ENCODE results near the gene CNGA2. TPM values are rescaled to one million over a fixed set of nuclear protein-coding genes. Genes with fewer than 3 reads are reported as not detected.
A peak's percentile ranks its signal among the peaks of the same experiment; 100 is the strongest.

Gene CNGA2
- total RNA-seq, 1 donor from 2014 or later = not detected

- no peak overlapping the region for H3K4me3 ChIP-seq (ENCODE audit: insufficient read depth, low read depth, low read length)
- H3K9ac ChIP-seq (ENCODE audit: low read length) = no peak overlapping the region
- Mint-ChIP-seq H3K9me3 (ENCODE audit: unreplicated experiment) (no peaks in the 10 kb centered on the region), H3K4me1 (ENCODE audit: low read depth, unreplicated experiment) (peaks cover 5% of the 10 kb centered on the region), H3K27me3 (ENCODE audit: low read depth, unreplicated experiment) (peaks cover 18% of the 10 kb centered on the region), H3K4me3 (ENCODE audit: unreplicated experiment) (no peak overlapping the region), H3K36me3 (ENCODE audit: low read depth, unreplicated experiment) (no peaks in the 10 kb centered on the region), H3K27ac (ENCODE audit: unreplicated experiment) (peak overlapping the region; percentile 34)
- peaks cover 13% of the 10 kb centered on the region for H3K4me1 ChIP-seq (ENCODE audit: insufficient read depth, low read length)
- TF ChIP-seq CTCF (IDR thresholded peaks at IDR 0.05; ENCODE audit: insufficient read depth, low read depth, low read length) = no peak
- TF ChIP-seq EZH2 (IDR thresholded peaks at IDR 0.05; ENCODE audit: insufficient read depth, low read length) = no peak
- H3K27me3 ChIP-seq (ENCODE audit: insufficient read depth, low read length) = no peaks in the 10 kb centered on the region
- H2AFZ ChIP-seq (ENCODE audit: low read depth, low read length) = peak overlapping the region; percentile 58
- no peaks in the 10 kb centered on the region for H4K20me1 ChIP-seq (ENCODE audit: insufficient read depth, low read length)
- H3K79me2 ChIP-seq (ENCODE audit: insufficient read depth, low read length) = no peaks in the 10 kb centered on the region
- no peaks in the 10 kb centered on the region for H3K9me3 ChIP-seq (ENCODE audit: insufficient read depth, low read depth, low read length)
- FAIRE-seq (peak; percentile 99), DNase-seq (ENCODE audit: low read depth) (peak; percentile 85)
- H3K36me3 ChIP-seq (ENCODE audit: insufficient read depth, low read length) = no peaks in the 10 kb centered on the region
- peak overlapping the region; percentile 73 for H3K4me2 ChIP-seq (ENCODE audit: low read length)
- H3K27ac ChIP-seq (ENCODE audit: low read depth, low read length) = no peak overlapping the region
Observed at GRCh38 chrX:151754047-151754429, 19.5 kb downstream of the CNGA2 start.

GRCh38 chrX:151754641-151755215 lies 20.2 kb downstream of the CNGA2 start:
- no peaks in the 10 kb centered on the region for H3K27me3 ChIP-seq (ENCODE audit: insufficient read depth, low read length)
- H3K4me2 ChIP-seq (ENCODE audit: low read length) = peak overlapping the region; percentile 73
- Mint-ChIP-seq H3K27ac (ENCODE audit: unreplicated experiment) (no peak overlapping the region), H3K9me3 (ENCODE audit: unreplicated experiment) (no peaks in the 10 kb centered on the region), H3K4me3 (ENCODE audit: unreplicated experiment) (no peak overlapping the region), H3K4me1 (ENCODE audit: low read depth, unreplicated experiment) (peaks cover 5% of the 10 kb centered on the region), H3K36me3 (ENCODE audit: low read depth, unreplicated experiment) (no peaks in the 10 kb centered on the region), H3K27me3 (ENCODE audit: low read depth, unreplicated experiment) (peaks cover 19% of the 10 kb centered on the region)
- H3K27ac ChIP-seq (ENCODE audit: low read depth, low read length) = no peak overlapping the region
- FAIRE-seq (no peak), DNase-seq (ENCODE audit: low read depth) (peak; percentile 63)
- H2AFZ ChIP-seq (ENCODE audit: low read depth, low read length) = no peak overlapping the region
- H3K4me3 ChIP-seq (ENCODE audit: insufficient read depth, low read depth, low read length) = no peak overlapping the region
- H3K4me1 ChIP-seq (ENCODE audit: insufficient read depth, low read length) = peaks cover 13% of the 10 kb centered on the region
- H3K79me2 ChIP-seq (ENCODE audit: insufficient read depth, low read length) = no peaks in the 10 kb centered on the region
- no peak for TF ChIP-seq EZH2 (IDR thresholded peaks at IDR 0.05; ENCODE audit: insufficient read depth, low read length)
- no peak for TF ChIP-seq CTCF (IDR thresholded peaks at IDR 0.05; ENCODE audit: insufficient read depth, low read depth, low read length)
- H4K20me1 ChIP-seq (ENCODE audit: insufficient read depth, low read length) = no peaks in the 10 kb centered on the region
- no peaks in the 10 kb centered on the region for H3K9me3 ChIP-seq (ENCODE audit: insufficient read depth, low read depth, low read length)
- no peaks in the 10 kb centered on the region for H3K36me3 ChIP-seq (ENCODE audit: insufficient read depth, low read length)
- H3K9ac ChIP-seq (ENCODE audit: low read length) = no peak overlapping the region

- no peaks in the 10 kb centered on the region for H3K9me3 Mint-ChIP-seq (ENCODE audit: unreplicated experiment)
- Histone ChIP-seq H3K4me1 (ENCODE audit: insufficient read depth, low read length) (peaks cover 6% of the 10 kb centered on the region), H3K4me3 (ENCODE audit: insufficient read depth, low read depth, low read length) (no peak overlapping the region), H3K27ac (ENCODE audit: low read depth, low read length) (no peak overlapping the region), H4K20me1 (ENCODE audit: insufficient read depth, low read length) (no peaks in the 10 kb centered on the region), H3K9ac (ENCODE audit: low read length) (no peak overlapping the region), H3K9me3 (ENCODE audit: insufficient read depth, low read depth, low read length) (no peaks in the 10 kb centered on the region), H3K27me3 (ENCODE audit: insufficient read depth, low read length) (no peaks in the 10 kb centered on the region), H2AFZ (ENCODE audit: low read depth, low read length) (no peak overlapping the region), H3K79me2 (ENCODE audit: insufficient read depth, low read length) (no peaks in the 10 kb centered on the region), H3K36me3 (ENCODE audit: insufficient read depth, low read length) (no peaks in the 10 kb centered on the region), H3K4me2 (ENCODE audit: low read length) (no peak overlapping the region)
- no peak overlapping the region for H3K27ac Mint-ChIP-seq (ENCODE audit: unreplicated experiment)
- H3K27me3 Mint-ChIP-seq (ENCODE audit: low read depth, unreplicated experiment) = peaks cover 24% of the 10 kb centered on the region
- H3K4me3 Mint-ChIP-seq (ENCODE audit: unreplicated experiment) = no peak overlapping the region
- H3K4me1 Mint-ChIP-seq (ENCODE audit: low read depth, unreplicated experiment) = no peaks in the 10 kb centered on the region
- H3K36me3 Mint-ChIP-seq (ENCODE audit: low read depth, unreplicated experiment) = no peaks in the 10 kb centered on the region
- FAIRE-seq (peak; percentile 66), DNase-seq (ENCODE audit: low read depth) (no peak)
- TF ChIP-seq CTCF (IDR thresholded peaks at IDR 0.05; ENCODE audit: insufficient read depth, low read depth, low read length) (no peak), EZH2 (IDR thresholded peaks at IDR 0.05; ENCODE audit: insufficient read depth, low read length) (no peak)
Observed at GRCh38 chrX:151759041-151759708, 24.6 kb downstream of the CNGA2 start.

Measured in astrocyte (in vitro differentiated cells and primary cell).